22Rv1 (cell line): ENCODE results near the gene GMPR2.

Experiments
- CTCF ChIP-seq: fragments of 450-650 bp; IDR thresholded peaks from 2 replicates; pipeline ENCODE4 v1.5.1; 2017; ENCODE audit warnings: mild to moderate bottlenecking
- ZFX ChIP-seq: fragments of 450-650 bp; IDR thresholded peaks from 2 replicates; pipeline ENCODE4 v1.6.1; 2017; ENCODE audit warnings: antibody characterized with exemption, borderline replicate concordance

- TF ChIP-seq ZFX (no peak), CTCF (no peak)
Observed at GRCh38 chr14:24262821-24263733, 30.3 kb downstream of the GMPR2 start, which contains the start of gene TGM1.
